OCI-LY7 (cell line): Measurements from ENCODE around the gene CCDC9. TPM values are rescaled to one million over a fixed set of nuclear protein-coding genes. Genes with fewer than 3 reads are reported as not detected.

Experiments used
- BruUV-seq: library from RNA; stranded (reverse); fragments of 400-500 nt; replicated peaks from 2 replicates; lab custom pipeline; 2021; lab: Mats Ljungman, UMichigan
- CTCF ChIA-PET: fragments of 300-600 bp; sonication (Branson Sonifier 250); formaldehyde crosslinking; loops from one replicate; lab custom pipeline; 2022; ENCODE audit warnings: antibody characterized with exemption; ENCODE audit not compliant: unreplicated experiment; lab: Charles Lee
- POLR2A ChIA-PET: fragments of 300-600 bp; sonication (Branson Sonifier 250); formaldehyde crosslinking; loops from one replicate; lab custom pipeline; 2022; ENCODE audit warnings: antibody characterized with exemption; lab: Charles Lee
- DNase-seq: peaks from one replicate; pipeline ENCODE4 v3.0.0-alpha.2; 2015; ENCODE audit warnings: low spot score
- H2AFZ ChIP-seq: fragments of 200-600 bp; sonication (generic), shearing (Covaris generic); 2 replicates; pipeline ENCODE4 v1.6.1; 2014; ENCODE audit warnings: mild to moderate bottlenecking, antibody characterized with exemption, low read length, moderate library complexity
- H3K27ac ChIP-seq: fragments of 200-600 bp; sonication (generic); 2 replicates; pipeline ENCODE4 v1.5.1; 2014; ENCODE audit warnings: mixed run types, low read depth, mild to moderate bottlenecking, moderate library complexity, low read length, inconsistent platforms; ENCODE audit not compliant: poor library complexity, severe bottlenecking
- H3K36me3 ChIP-seq: fragments of 200-600 bp; sonication (generic); 2 replicates; pipeline ENCODE4 v1.6.1; 2014; ENCODE audit warnings: mild to moderate bottlenecking, antibody characterized with exemption, low read length, moderate library complexity, mixed read lengths; ENCODE audit not compliant: insufficient read depth
- H3K4me1 ChIP-seq: fragments of 200-600 bp; sonication (generic); 2 replicates; pipeline ENCODE4 v1.5.1; 2014; ENCODE audit warnings: mild to moderate bottlenecking, low read length; ENCODE audit not compliant: insufficient read depth, poor library complexity, severe bottlenecking
- H3K4me2 ChIP-seq: fragments of 200-600 bp; sonication (generic); 2 replicates; pipeline ENCODE4 v1.6.1; 2014; ENCODE audit warnings: mild to moderate bottlenecking, low read length
- H3K4me3 ChIP-seq: fragments of 200-600 bp; sonication (generic); 2 replicates; pipeline ENCODE4 v1.5.1; 2014; ENCODE audit warnings: mild to moderate bottlenecking, low read depth, low read length; ENCODE audit not compliant: poor library complexity, severe bottlenecking
- H3K79me2 ChIP-seq: fragments of 200-600 bp; sonication (generic); 2 replicates; pipeline ENCODE4 v1.6.1; 2016; ENCODE audit warnings: low read depth, mild to moderate bottlenecking, low read length, moderate library complexity, mixed read lengths; ENCODE audit not compliant: insufficient read depth
- H3K9me2 ChIP-seq: fragments of 200-600 bp; sonication (generic); 2 replicates; pipeline ENCODE4 v1.6.1; 2016; ENCODE audit warnings: mild to moderate bottlenecking, low read length, mixed read lengths; ENCODE audit not compliant: insufficient read depth
- H3K9me3 ChIP-seq: fragments of 200-600 bp; sonication (generic); 2 replicates; pipeline ENCODE4 v1.6.1; 2014; ENCODE audit warnings: mild to moderate bottlenecking, mixed run types, low read length, mixed read lengths
- H4K20me1 ChIP-seq: fragments of 200-600 bp; sonication (generic); 2 replicates; pipeline ENCODE4 v1.6.1; 2014; ENCODE audit warnings: mild to moderate bottlenecking, antibody characterized with exemption, low read length, moderate library complexity, mixed read lengths; ENCODE audit not compliant: insufficient read depth
- EZH2phosphoT487 ChIP-seq: fragments of 200-600 bp; sonication (generic); IDR thresholded peaks from 2 replicates; pipeline ENCODE4 v1.6.1; 2018; ENCODE audit warnings: low read depth, borderline replicate concordance, mild to moderate bottlenecking, mixed run types, antibody characterized with exemption, low read length, moderate library complexity, mixed read lengths
- intact Hi-C: fragments of 100-400 bp; cut with micrococcal nuclease; formaldehyde crosslinking; loops from one replicate; pipeline ENCODE4 v1.10.0; 2022; ENCODE audit not compliant: unreplicated experiment
- total RNA-seq, 2 experiments: library from RNA; depleted of rRNA in 1 of 2; stranded (reverse); fragments of >200 nt in 1 of 2; shearing (Covaris generic) in 1 of 2; gene quantifications; 2 replicates each; pipeline ENCODE4 v1.2.3, GENCODE V29; 2014 to 2022
- TF ChIP-seq, protein P1 (sequence below): fragments of 200-600 bp; sonication (generic); conservative IDR thresholded peaks from 2 replicates; pipeline ENCODE4 v1.5.1; 2014; ENCODE audit warnings: mild to moderate bottlenecking, antibody characterized with exemption, low read length, moderate library complexity, mixed read lengths

Gene CCDC9
- total RNA-seq, 2 experiments from 2014 or later: 7.9 to 19.7 TPM

DNA sequence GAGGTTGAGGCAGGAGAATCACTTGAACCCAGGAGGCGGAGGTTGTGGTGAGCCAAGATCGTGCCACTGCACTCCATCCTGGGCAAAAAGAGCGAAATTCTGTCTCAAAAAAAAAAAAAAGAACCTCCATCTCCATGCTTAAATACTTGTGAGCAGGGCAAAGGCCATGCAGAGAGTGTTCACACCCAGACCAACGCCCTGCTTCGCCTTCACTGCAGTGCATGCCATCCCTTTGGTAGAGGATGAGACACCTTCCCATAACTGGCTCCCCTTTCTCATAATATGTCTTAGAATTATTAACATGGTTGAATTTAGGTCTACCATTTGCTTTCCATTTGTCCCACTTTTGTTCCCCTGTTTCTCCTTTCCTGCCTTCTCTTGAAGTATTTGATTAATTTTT is 40.7 kb upstream of the CCDC9 start:
- no peaks in the 10 kb centered on the region for H3K79me2 ChIP-seq
- no peaks in the 10 kb centered on the region for H3K9me2 ChIP-seq
- POLR2A ChIA-PET: interaction anchor here (0.7 to 1.1 kb wide), 2 partner anchors 13 to 446 kb away, joined by 3 read pairs; no protein-coding TSS in a partner anchor
- BruUV-seq: no TSS peak
- no peak overlapping the region for H3K4me3 ChIP-seq
- no peak overlapping the region for H3K4me2 ChIP-seq
- H3K36me3 ChIP-seq: peaks cover 21% of the 10 kb centered on the region; the same call in 1 of the 2 replicates
- no peak overlapping the region for H3K27ac ChIP-seq
- DNase-seq: no peak
- intact Hi-C loops: no loop called here
- no peaks in the 10 kb centered on the region for H3K9me3 ChIP-seq
- H2AFZ ChIP-seq: no peak overlapping the region
- TF ChIP-seq, protein P1, sequence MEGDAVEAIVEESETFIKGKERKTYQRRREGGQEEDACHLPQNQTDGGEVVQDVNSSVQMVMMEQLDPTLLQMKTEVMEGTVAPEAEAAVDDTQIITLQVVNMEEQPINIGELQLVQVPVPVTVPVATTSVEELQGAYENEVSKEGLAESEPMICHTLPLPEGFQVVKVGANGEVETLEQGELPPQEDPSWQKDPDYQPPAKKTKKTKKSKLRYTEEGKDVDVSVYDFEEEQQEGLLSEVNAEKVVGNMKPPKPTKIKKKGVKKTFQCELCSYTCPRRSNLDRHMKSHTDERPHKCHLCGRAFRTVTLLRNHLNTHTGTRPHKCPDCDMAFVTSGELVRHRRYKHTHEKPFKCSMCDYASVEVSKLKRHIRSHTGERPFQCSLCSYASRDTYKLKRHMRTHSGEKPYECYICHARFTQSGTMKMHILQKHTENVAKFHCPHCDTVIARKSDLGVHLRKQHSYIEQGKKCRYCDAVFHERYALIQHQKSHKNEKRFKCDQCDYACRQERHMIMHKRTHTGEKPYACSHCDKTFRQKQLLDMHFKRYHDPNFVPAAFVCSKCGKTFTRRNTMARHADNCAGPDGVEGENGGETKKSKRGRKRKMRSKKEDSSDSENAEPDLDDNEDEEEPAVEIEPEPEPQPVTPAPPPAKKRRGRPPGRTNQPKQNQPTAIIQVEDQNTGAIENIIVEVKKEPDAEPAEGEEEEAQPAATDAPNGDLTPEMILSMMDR: no peak
- TF ChIP-seq EZH2phosphoT487: no peak
- no peaks in the 10 kb centered on the region for H4K20me1 ChIP-seq
- CTCF ChIA-PET: no interaction called here
- peaks cover 22% of the 10 kb centered on the region for H3K4me1 ChIP-seq

DNA sequence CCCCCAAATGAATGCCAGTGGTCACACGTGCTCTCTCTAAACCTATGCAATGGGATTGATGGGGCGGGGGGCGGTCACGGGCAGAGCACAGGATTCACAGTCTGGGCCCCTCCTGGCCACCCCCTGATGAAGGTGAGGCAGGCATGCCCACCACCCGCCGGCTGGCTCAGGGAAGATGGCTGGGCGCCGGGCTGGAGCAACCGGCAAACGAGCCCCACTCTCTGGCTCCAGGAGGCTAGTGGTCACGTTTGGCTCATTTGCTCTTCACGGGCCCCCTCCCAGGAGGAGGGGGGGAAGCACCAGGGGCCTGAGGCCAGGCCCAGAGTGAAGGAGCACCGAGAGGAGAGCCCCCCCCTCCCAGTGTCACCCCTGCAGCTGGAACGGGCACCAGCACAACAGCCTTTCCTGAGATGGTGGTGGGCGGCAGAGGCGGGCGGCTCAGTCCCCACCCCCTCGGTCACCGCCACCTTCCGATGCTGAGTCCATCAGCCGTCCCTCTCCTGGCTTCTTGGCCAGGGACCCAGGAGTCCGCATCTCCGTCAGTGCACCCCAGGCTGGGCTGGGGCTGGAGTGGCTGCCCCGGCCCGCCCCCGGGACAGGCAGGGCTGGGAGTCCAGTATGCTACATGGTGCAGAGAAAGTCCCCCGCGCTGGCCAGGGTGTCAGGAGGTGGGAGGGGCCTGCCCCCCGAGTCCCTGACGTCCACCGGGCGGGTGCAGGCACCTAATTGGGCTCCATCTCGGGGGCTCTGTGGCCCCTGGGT is 35.1 kb upstream of the CCDC9 start:
- no TSS peak for BruUV-seq
- intact Hi-C loops: no loop called here

More for the DNA sequence above, 35.1 kb upstream of the CCDC9 start:
- TF ChIP-seq, protein P1: no peak
- no peak for TF ChIP-seq EZH2phosphoT487
- DNase-seq: no peak
- no peak overlapping the region for H3K4me2 ChIP-seq
- CTCF ChIA-PET: no interaction called here
- no peak overlapping the region for H3K4me3 ChIP-seq
- H3K9me3 ChIP-seq: no peaks in the 10 kb centered on the region
- no peaks in the 10 kb centered on the region for H3K9me2 ChIP-seq
- H3K4me1 ChIP-seq: peaks cover 13% of the 10 kb centered on the region
- H3K79me2 ChIP-seq: no peaks in the 10 kb centered on the region
- H3K36me3 ChIP-seq: peaks cover 6% of the 10 kb centered on the region; the same call in 1 of the 2 replicates
- H3K27ac ChIP-seq: no peak overlapping the region
- no peak overlapping the region for H2AFZ ChIP-seq
- POLR2A ChIA-PET: no interaction called here
- no peaks in the 10 kb centered on the region for H4K20me1 ChIP-seq
